Lower lobe of right lung (tissue), 2 donors: ENCODE results near the gene SH3BP5. TPM values are rescaled to one million over a fixed set of nuclear protein-coding genes. Genes with fewer than 3 reads are reported as not detected.

ENCODE experiments used
- ATAC-seq, 2 donors: fragments of 200-7000 bp; cut with Tn5 transposase; one replicate each; pipeline ENCODE4 v1.9.1; 2020 to 2022; ENCODE audit warnings: mild to moderate bottlenecking in 2 of 2, moderate library complexity in 2 of 2
- DNase-seq: peaks from one replicate; pipeline ENCODE4 v3.0.0-alpha.2; 2020
- H3K27ac ChIP-seq: fragments of 200-600 bp; one replicate; pipeline ENCODE4 v1.8.0; 2022
- H3K27me3 ChIP-seq: fragments of 200-600 bp; one replicate; pipeline ENCODE4 v1.8.0; 2022; ENCODE audit warnings: low read depth
- H3K36me3 ChIP-seq: fragments of 200-600 bp; one replicate; pipeline ENCODE4 v1.8.0; 2022; ENCODE audit warnings: mild to moderate bottlenecking
- H3K4me1 ChIP-seq: fragments of 200-600 bp; one replicate; pipeline ENCODE4 v1.8.0; 2022
- H3K4me3 ChIP-seq: fragments of 200-600 bp; one replicate; pipeline ENCODE4 v1.8.0; 2022; ENCODE audit warnings: mild to moderate bottlenecking
- H3K9me3 ChIP-seq: fragments of 200-600 bp; one replicate; pipeline ENCODE4 v1.8.0; 2022
- intact Hi-C: fragments of 100-400 bp; cut with DNase I; formaldehyde crosslinking; loops from one replicate; pipeline ENCODE4 v1.11.0; 2022
- total RNA-seq: library from RNA; stranded (reverse); fragmentation: NEBNext Ultra II Directional; extraction: Animal tissue kit (Norgen Biotek cat#: 25700); gene quantifications from one replicate; pipeline ENCODE4 v1.2.1, GENCODE V29; 2021
- TF ChIP-seq, protein P1 (sequence below): fragments of 200-600 bp; IDR thresholded peaks from one replicate; pipeline ENCODE4 v1.8.0; 2022; ENCODE audit warnings: antibody characterized with exemption, mild to moderate bottlenecking
- donor health status: DM: no; HTN: yes; CAD: no; lungs with severe emphysema.

SH3BP5 gene
- total RNA-seq, 1 donor from 2014 or later: 106 TPM

DNA sequence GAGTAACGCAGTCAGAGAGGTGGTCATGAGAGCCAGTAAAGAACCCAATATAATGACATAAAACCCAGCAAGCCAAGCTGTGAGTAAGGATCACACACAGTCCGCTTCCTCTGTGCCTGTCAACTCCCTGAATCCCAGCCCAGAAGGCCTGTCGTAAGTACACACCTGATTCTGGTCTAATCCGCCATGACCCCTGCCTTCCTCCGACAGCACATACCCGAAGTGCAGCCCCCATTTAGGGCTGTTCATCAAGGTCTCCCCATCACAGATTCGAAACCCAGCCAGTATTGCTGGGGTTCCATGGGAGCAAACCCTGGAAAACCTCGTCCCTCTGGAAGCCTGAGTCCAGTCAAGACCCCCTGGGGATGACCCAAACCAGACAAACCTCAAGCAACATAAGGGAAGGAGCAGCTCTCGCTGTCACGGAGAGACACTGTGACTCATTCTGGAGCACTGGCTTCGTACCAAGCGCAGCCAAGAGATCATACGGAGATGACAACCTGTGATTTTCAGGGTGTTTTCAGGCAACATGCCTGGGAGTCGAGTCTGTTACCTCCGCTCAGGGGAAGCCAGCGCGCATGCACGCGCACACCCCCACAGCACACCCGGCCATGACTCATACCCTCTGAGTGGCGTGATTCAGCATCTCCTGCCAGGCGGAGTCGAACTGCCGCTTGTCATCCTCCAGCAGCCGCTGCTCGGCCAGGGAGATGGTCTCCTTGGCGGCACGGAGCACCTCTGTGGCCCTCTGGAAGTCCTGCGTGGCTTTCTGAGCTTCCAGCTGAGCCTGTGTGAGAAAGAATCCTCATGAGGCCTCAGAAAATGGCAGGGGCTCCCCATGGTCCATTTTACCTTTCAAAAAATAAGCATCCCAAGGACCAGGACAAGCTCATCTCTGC lies 63.0 kb downstream of the SH3BP5 start:
- intact Hi-C loops: loop anchor here (10.0 kb wide), 1 partner anchor 105 kb away; no protein-coding TSS in a partner anchor
- no peaks in the 10 kb centered on the region for H3K27me3 ChIP-seq
- ATAC-seq (peak; percentile 69 to 74), DNase-seq (peak; percentile 89)
- H3K36me3 ChIP-seq: peaks cover 14% of the 10 kb centered on the region
- TF ChIP-seq, protein P1, sequence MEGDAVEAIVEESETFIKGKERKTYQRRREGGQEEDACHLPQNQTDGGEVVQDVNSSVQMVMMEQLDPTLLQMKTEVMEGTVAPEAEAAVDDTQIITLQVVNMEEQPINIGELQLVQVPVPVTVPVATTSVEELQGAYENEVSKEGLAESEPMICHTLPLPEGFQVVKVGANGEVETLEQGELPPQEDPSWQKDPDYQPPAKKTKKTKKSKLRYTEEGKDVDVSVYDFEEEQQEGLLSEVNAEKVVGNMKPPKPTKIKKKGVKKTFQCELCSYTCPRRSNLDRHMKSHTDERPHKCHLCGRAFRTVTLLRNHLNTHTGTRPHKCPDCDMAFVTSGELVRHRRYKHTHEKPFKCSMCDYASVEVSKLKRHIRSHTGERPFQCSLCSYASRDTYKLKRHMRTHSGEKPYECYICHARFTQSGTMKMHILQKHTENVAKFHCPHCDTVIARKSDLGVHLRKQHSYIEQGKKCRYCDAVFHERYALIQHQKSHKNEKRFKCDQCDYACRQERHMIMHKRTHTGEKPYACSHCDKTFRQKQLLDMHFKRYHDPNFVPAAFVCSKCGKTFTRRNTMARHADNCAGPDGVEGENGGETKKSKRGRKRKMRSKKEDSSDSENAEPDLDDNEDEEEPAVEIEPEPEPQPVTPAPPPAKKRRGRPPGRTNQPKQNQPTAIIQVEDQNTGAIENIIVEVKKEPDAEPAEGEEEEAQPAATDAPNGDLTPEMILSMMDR: no peak
- peak overlapping the region; percentile 6 for H3K4me3 ChIP-seq
- peak overlapping the region; percentile 64 for H3K27ac ChIP-seq
- no peaks in the 10 kb centered on the region for H3K9me3 ChIP-seq
- H3K4me1 ChIP-seq: peaks cover 64% of the 10 kb centered on the region

DNA sequence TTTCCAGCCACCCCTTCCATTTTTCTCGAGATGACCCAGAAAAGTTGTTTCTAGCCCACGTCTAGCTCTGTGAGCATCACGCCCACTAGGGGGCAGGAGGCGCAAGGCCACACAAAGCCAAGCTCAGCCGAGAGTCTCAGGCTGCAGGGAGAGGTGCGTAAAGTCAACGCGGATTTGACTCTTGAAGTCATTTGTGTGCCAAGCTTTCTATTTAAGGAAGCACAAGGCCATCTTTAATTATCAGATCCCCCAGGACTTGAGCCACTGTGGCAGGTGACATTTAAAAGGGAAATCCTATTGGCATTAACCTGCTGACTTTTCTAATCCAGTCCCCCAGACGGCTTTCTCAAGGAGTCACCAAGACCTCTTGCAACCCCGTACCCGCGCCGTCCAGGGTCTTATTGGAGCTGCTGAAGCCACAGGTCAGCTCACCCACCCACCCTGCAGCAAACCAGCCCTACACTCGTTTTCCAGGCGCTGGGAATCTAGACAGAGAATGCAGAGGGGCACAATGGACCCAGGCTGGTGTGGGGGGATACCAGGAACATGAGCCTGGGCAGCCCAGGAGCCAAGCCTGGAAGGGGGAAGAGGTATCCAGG lies 64.3 kb downstream of the SH3BP5 start:
- TF ChIP-seq, protein P1: peak; percentile 94
- Histone ChIP-seq H3K4me3 (no peak overlapping the region), H3K4me1 (peaks cover 65% of the 10 kb centered on the region), H3K27ac (no peak overlapping the region), H3K9me3 (no peaks in the 10 kb centered on the region), H3K27me3 (no peaks in the 10 kb centered on the region), H3K36me3 (peaks cover 14% of the 10 kb centered on the region)
- ATAC-seq (peak; percentile 87), DNase-seq (peak; percentile 91)
- intact Hi-C loops: loop anchor here (10.0 kb wide), 1 partner anchor 107 kb away; no protein-coding TSS in a partner anchor

DNA sequence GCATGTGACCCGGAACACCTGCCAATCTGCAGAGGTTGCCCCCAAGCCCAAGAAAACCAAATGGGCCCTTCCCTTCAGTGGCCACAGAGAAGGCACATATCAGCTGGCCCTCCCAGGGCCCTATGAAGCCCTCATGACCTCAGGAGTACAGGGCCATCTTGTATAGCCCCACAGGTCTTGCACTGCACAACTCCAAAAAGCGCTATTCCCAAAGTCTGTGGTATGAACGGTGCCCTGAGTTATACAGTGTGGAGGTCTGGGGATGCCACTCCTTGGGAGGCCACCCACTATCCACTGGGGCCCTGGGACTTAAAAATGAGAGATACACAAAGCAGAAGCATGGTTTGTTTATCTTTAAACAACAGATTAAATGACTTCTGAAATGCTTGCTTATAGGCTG lies 64.9 kb downstream of the SH3BP5 start:
- Histone ChIP-seq H3K27ac (no peak overlapping the region), H3K4me1 (peaks cover 58% of the 10 kb centered on the region), H3K9me3 (no peaks in the 10 kb centered on the region), H3K27me3 (no peaks in the 10 kb centered on the region), H3K4me3 (no peak overlapping the region), H3K36me3 (peaks cover 14% of the 10 kb centered on the region)
- intact Hi-C loops: loop anchor here (10.0 kb wide), 1 partner anchor 107 kb away; no protein-coding TSS in a partner anchor
- DNase-seq: no peak
- no peak for ATAC-seq
- TF ChIP-seq, protein P1: no peak

DNA sequence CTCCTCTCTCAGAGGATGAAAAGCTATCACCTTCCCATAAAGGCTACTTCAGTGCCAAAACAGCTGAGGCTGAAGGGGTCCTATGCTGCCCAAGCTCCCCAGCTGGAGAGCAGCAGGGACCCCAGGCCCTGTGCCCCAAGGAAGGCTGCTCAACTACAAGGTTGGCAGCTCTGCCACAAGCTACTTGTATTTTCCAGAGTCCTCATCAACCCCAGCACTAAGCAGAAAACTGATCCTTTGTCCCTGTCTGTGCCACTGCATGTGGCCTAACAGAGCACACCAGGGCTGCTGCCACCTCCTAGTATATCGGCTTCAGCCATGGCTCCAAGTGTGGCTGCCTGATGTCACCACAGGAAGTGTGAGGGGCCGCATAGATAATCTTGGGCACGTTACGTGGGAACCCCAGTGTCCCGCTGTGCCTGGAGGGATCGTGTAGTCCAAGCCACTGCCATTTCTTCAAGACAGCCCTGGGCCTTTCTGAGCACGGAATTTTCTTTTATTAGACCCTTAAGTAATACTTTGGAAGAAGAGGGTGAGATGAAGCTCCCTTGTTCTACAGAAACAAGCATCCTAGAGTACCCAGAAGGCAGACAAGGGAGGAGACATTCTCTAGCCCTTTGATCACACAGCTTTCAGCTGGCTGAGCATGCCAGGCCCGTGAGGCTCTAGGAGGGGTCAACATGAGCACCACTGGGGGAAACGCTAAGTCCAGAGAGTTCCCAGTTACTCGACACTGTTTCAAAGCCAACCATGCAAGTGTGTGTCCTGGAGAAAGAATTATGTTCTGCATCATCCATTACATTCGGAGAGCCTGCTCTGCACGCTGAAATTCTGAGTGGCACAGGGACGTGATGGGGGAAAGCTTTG lies 65.6 kb downstream of the SH3BP5 start:
- TF ChIP-seq, protein P1: no peak
- peak overlapping the region; percentile 40 for H3K27ac ChIP-seq
- DNase-seq (no peak), ATAC-seq (no peak)
- peaks cover 58% of the 10 kb centered on the region for H3K4me1 ChIP-seq
- no peaks in the 10 kb centered on the region for H3K9me3 ChIP-seq
- intact Hi-C loops: loop anchor here (10.0 kb wide), 1 partner anchor 108 kb away; no protein-coding TSS in a partner anchor
- no peak overlapping the region for H3K4me3 ChIP-seq
- H3K36me3 ChIP-seq: peaks cover 18% of the 10 kb centered on the region
- H3K27me3 ChIP-seq: no peaks in the 10 kb centered on the region
